GM19455 (cell line): ENCODE data around the gene PLAGL2.
"Not testable (repeated sequence)": the region's sequence is repeated elsewhere in the genome, so short reads cannot be mapped to it uniquely, and the experiment has no call there.

Experiments
- ATAC-seq: cut with Tn5 transposase; IDR thresholded peaks from one replicate; pipeline ENCODE4 v1.9.1; 2021; ENCODE audit not compliant: unreplicated experiment

PLAGL2 gene

GRCh38 chr20:32204205-32205109, 3.1 kb downstream of the PLAGL2 start:
- no peak for ATAC-seq

GRCh38 chr20:32203356-32204204, 4.0 kb downstream of the PLAGL2 start:
- ATAC-seq: no peak

GRCh38 chr20:32201977-32202363, 5.6 kb downstream of the PLAGL2 start:
- ATAC-seq: no peak

- no peak for ATAC-seq
Measured at GRCh38 chr20:32201296-32201976, 6.1 kb downstream of the PLAGL2 start.

GRCh38 chr20:32199006-32199405, 8.5 kb downstream of the PLAGL2 start:
- no peak for ATAC-seq

- ATAC-seq: not testable (repeated sequence)
Measured at GRCh38 chr20:32197136-32197535, 10.4 kb downstream of the PLAGL2 start.

GRCh38 chr20:32196613-32197012, 10.9 kb downstream of the PLAGL2 start:
- ATAC-seq: not testable (repeated sequence)

GRCh38 chr20:32195581-32195980, 12.0 kb downstream of the PLAGL2 start:
- no peak for ATAC-seq

- ATAC-seq: no peak
Measured at GRCh38 chr20:32193996-32194395, 13.5 kb downstream of the PLAGL2 start.

- not testable (repeated sequence) for ATAC-seq
Measured at GRCh38 chr20:32193336-32193735, 14.2 kb downstream of the PLAGL2 start.

- no peak for ATAC-seq
Measured at GRCh38 chr20:32192698-32193097, 14.8 kb downstream of the PLAGL2 start.

GRCh38 chr20:32191873-32192272, 15.7 kb downstream of the PLAGL2 start:
- ATAC-seq: no peak

GRCh38 chr20:32191422-32191821, 16.1 kb downstream of the PLAGL2 start:
- no peak for ATAC-seq

- ATAC-seq: no peak
Measured at GRCh38 chr20:32190616-32191415, 16.7 kb downstream of the PLAGL2 start.

GRCh38 chr20:32189691-32190615, 17.6 kb downstream of the PLAGL2 start:
- ATAC-seq: no peak

- no peak for ATAC-seq
Measured at GRCh38 chr20:32189123-32189410, 18.5 kb downstream of the PLAGL2 start.

GRCh38 chr20:32188376-32189122, 19.0 kb downstream of the PLAGL2 start:
- no peak for ATAC-seq

- no peak for ATAC-seq
Measured at GRCh38 chr20:32186506-32186905, 21.0 kb downstream of the PLAGL2 start.
